K562 (cell line): ENCODE data around the gene B3GALT6. TPM values are rescaled to one million over a fixed set of nuclear protein-coding genes. Genes with fewer than 3 reads are reported as not detected.

Experiments
- CAMTA2 ChIP-seq: fragments of 250-450 bp; sonication (Bioruptor Pico); conservative IDR thresholded peaks from 2 replicates; pipeline ENCODE4 v1.5.1; 2022
- DACH1 ChIP-seq: fragments of 450-650 bp; IDR thresholded peaks from 2 replicates; pipeline ENCODE4 v1.6.1; 2018; ENCODE audit not compliant: partially characterized antibody
- FIP1L1 ChIP-seq: fragments of 200-400 bp; formaldehyde crosslinking; IDR thresholded peaks from 2 replicates; pipeline ENCODE4 v1.6.1; 2018; ENCODE audit warnings: mild to moderate bottlenecking, low read depth, low read length; ENCODE audit not compliant: poor library complexity, severe bottlenecking
- HDGF ChIP-seq: fragments of 450-650 bp; IDR thresholded peaks from 2 replicates; pipeline ENCODE4 v1.6.1; 2016
- HEY1 ChIP-seq: fragments of 250-450 bp; sonication (Bioruptor Pico); IDR thresholded peaks from 2 replicates; pipeline ENCODE4 v1.5.0; 2020; ENCODE audit warnings: mild to moderate bottlenecking, moderate library complexity, borderline replicate concordance
- IFI16 ChIP-seq: fragments of 250-450 bp; sonication (Bioruptor Pico); IDR thresholded peaks from 2 replicates; pipeline ENCODE4 v2.1.2; 2022; ENCODE audit warnings: mild to moderate bottlenecking, inconsistent platforms
- KAT2B ChIP-seq: IDR thresholded peaks from one replicate; pipeline ENCODE4 v1.6.1; 2012; ENCODE audit warnings: low read depth, mild to moderate bottlenecking, control low read depth, inconsistent platforms, low read length, moderate library complexity
- KLF6 ChIP-seq: fragments of 250-450 bp; sonication (Bioruptor Pico); IDR thresholded peaks from 2 replicates; pipeline ENCODE4 v1.4.0; 2020; ENCODE audit warnings: mild to moderate bottlenecking, moderate library complexity, borderline replicate concordance
- MCM2 ChIP-seq: fragments of 450-650 bp; IDR thresholded peaks from 2 replicates; pipeline ENCODE4 v1.6.1; 2017; ENCODE audit warnings: low read depth, mild to moderate bottlenecking
- NR2C1 ChIP-seq, 2 experiments: fragments of 450-650 bp; IDR thresholded peaks; 2 replicates each; pipeline ENCODE4 v1.6.1; 2017; ENCODE audit warnings: mild to moderate bottlenecking in 2 of 2, antibody characterized with exemption in 1 of 2, inconsistent platforms in 1 of 2, missing compliant biosample characterization in 1 of 2, missing genetic modification characterization in 1 of 2
- SRSF7 ChIP-seq: fragments of 200-400 bp; formaldehyde crosslinking; optimal IDR thresholded peaks from 2 replicates; pipeline ENCODE3; 2017; ENCODE audit warnings: mild to moderate bottlenecking, low read depth, low read length
- WHSC1 ChIP-seq: IDR thresholded peaks from one replicate; pipeline ENCODE4 v1.6.1; 2012; ENCODE audit warnings: low read length, control low read depth, inconsistent platforms
- YY1 ChIP-seq, 3 experiments: IDR thresholded peaks; 2 replicates each; pipeline ENCODE4 v1.6.1; 2011; ENCODE audit warnings: low read length in 2 of 3, mild to moderate bottlenecking in 2 of 3, moderate library complexity in 2 of 3, borderline replicate concordance in 1 of 3, control low read depth in 1 of 3, low read depth in 1 of 3; ENCODE audit not compliant: insufficient read depth in 3 of 3, insufficient replicate concordance in 2 of 3, control insufficient read depth in 1 of 3, insufficient read length in 1 of 3; ENCODE audit errors: extremely low read depth in 1 of 3
- ZBTB8A ChIP-seq: fragments of 450-650 bp; IDR thresholded peaks from 2 replicates; pipeline ENCODE4 v1.6.1; 2018; ENCODE audit warnings: mild to moderate bottlenecking, moderate library complexity; ENCODE audit not compliant: partially characterized antibody
- ZNF184 ChIP-seq: sonication (generic); formaldehyde crosslinking; IDR thresholded peaks from 2 replicates; pipeline ENCODE4 v1.5.0; 2020; ENCODE audit warnings: missing genetic modification reagents
- ZNF24 ChIP-seq: fragments of 450-650 bp; IDR thresholded peaks from 2 replicates; pipeline ENCODE4 v1.6.1; 2016
- polyA plus RNA-seq, 8 experiments: library from polyadenylated mRNA; depleted of rRNA in 4 of 8; stranded (reverse) in 5 of 8; unstranded in 3 of 8; fragments of >200 nt; fragmentation: Nextera tagmentation in 2 of 8; fragmentation: Illumina TruSeq in 1 of 8; extraction: Ambion mirVana in 2 of 8; extraction: Trizol in 1 of 8; gene quantifications; 2 replicates each; pipeline versions ENCODE4 v1.2.1 to v1.2.3, GENCODE V29; 2011 to 2014; ENCODE audit warnings: inconsistent platforms in 1 of 8, missing spikeins in 1 of 8
- total RNA-seq, 7 experiments: library from RNA; depleted of rRNA in 6 of 7; stranded (reverse); fragments of >200 nt in 6 of 7; fragmentation: Illumina TruSeq in 2 of 7; extraction: Trizol in 2 of 7; gene quantifications; 2 replicates each; pipeline versions ENCODE4 v1.2.1 to v1.2.3, GENCODE V29; 2011 to 2021; ENCODE audit warnings: low replicate concordance in 1 of 7
- TF ChIP-seq, protein P1 (sequence below): fragments of 200-400 bp; formaldehyde crosslinking; IDR thresholded peaks from 2 replicates; pipeline ENCODE4 v1.6.1; 2017; ENCODE audit warnings: mild to moderate bottlenecking, low read depth, low read length, moderate library complexity
- TF ChIP-seq, protein P2 (sequence below): sonication (generic); formaldehyde crosslinking; IDR thresholded peaks from 2 replicates; pipeline ENCODE4 v1.8.0; 2023; ENCODE audit warnings: mild to moderate bottlenecking, missing genetic modification reagents

The B3GALT6 gene
- total and polyA plus RNA-seq, 9 of the 15 experiments (the other 6 are each of a cell fraction or from before 2014, with no cell fraction given), result 0.68 to 29.8 (median 9.9) TPM

DNA sequence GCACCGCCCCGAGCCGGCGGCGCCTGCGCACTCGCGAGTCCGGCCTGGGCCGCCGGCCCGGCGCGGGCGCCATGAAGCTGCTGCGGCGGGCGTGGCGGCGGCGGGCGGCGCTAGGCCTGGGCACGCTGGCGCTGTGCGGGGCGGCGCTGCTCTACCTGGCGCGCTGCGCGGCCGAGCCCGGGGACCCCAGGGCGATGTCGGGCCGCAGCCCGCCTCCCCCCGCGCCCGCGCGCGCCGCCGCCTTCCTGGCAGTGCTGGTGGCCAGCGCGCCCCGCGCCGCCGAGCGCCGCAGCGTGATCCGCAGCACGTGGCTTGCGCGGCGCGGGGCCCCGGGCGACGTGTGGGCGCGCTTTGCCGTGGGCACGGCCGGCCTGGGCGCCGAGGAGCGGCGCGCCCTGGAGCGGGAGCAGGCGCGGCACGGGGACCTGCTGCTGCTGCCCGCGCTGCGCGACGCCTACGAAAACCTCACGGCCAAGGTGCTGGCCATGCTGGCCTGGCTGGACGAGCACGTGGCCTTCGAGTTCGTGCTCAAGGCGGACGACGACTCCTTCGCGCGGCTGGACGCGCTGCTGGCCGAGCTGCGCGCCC is at the start of gene B3GALT6 (continued):
- TF ChIP-seq MCM2 (no peak), ZNF24 (no peak), ZNF184 (CRISPR knock-in tag) (no peak), KLF6 (no peak), DACH1 (no peak), ZBTB8A (no peak), IFI16 (CRISPR knock-in tag) (no peak), NR2C1 (IDR thresholded peaks at IDR 0.05) (no peak), NR2C1 (tag; IDR thresholded peaks at IDR 0.05) (no peak), CAMTA2 (CRISPR knock-in tag) (no peak), HEY1 (CRISPR knock-in tag) (no peak), HDGF (no peak), SRSF7 (no peak), FIP1L1 (no peak), YY1 (IDR thresholded peaks at IDR 0.05; ENCODE audit: borderline replicate concordance in 1 of 3, control insufficient read depth in 1 of 3, extremely low read depth in 1 of 3, insufficient read depth in 3 of 3, insufficient read length in 1 of 3, insufficient replicate concordance in 2 of 3, low read depth in 1 of 3, low read length in 2 of 3) (no peak), WHSC1 (no peak), KAT2B (no peak)
- TF ChIP-seq, protein P1, sequence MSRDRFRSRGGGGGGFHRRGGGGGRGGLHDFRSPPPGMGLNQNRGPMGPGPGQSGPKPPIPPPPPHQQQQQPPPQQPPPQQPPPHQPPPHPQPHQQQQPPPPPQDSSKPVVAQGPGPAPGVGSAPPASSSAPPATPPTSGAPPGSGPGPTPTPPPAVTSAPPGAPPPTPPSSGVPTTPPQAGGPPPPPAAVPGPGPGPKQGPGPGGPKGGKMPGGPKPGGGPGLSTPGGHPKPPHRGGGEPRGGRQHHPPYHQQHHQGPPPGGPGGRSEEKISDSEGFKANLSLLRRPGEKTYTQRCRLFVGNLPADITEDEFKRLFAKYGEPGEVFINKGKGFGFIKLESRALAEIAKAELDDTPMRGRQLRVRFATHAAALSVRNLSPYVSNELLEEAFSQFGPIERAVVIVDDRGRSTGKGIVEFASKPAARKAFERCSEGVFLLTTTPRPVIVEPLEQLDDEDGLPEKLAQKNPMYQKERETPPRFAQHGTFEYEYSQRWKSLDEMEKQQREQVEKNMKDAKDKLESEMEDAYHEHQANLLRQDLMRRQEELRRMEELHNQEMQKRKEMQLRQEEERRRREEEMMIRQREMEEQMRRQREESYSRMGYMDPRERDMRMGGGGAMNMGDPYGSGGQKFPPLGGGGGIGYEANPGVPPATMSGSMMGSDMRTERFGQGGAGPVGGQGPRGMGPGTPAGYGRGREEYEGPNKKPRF, result no peak
- TF ChIP-seq, protein P2, sequence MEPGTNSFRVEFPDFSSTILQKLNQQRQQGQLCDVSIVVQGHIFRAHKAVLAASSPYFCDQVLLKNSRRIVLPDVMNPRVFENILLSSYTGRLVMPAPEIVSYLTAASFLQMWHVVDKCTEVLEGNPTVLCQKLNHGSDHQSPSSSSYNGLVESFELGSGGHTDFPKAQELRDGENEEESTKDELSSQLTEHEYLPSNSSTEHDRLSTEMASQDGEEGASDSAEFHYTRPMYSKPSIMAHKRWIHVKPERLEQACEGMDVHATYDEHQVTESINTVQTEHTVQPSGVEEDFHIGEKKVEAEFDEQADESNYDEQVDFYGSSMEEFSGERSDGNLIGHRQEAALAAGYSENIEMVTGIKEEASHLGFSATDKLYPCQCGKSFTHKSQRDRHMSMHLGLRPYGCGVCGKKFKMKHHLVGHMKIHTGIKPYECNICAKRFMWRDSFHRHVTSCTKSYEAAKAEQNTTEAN (CRISPR knock-in tag), result no peak
